Osteoblast (primary cell): ENCODE measurements around the gene USP10. TPM values are rescaled to one million over a fixed set of nuclear protein-coding genes. Genes with fewer than 3 reads are reported as not detected.
A peak's percentile ranks its signal among the peaks of the same experiment; 100 is the strongest.

Experiments used
- DNase-seq: peaks from one replicate; pipeline ENCODE4 v3.0.0; 2011; ENCODE audit warnings: low spot score, mixed read lengths; ENCODE audit not compliant: insufficient read length; ENCODE audit errors: missing footprints
- H2AFZ ChIP-seq: 2 replicates; pipeline ENCODE4 v1.6.0; 2011; ENCODE audit warnings: mild to moderate bottlenecking, low read length
- H3K27ac ChIP-seq: 2 replicates; pipeline ENCODE4 v1.5.1; 2011; ENCODE audit warnings: mild to moderate bottlenecking, low read depth, low read length, moderate library complexity
- H3K27me3 ChIP-seq: 2 replicates; pipeline ENCODE4 v1.6.0; 2012; ENCODE audit warnings: mild to moderate bottlenecking, control low read depth, inconsistent platforms, low read length, moderate library complexity; ENCODE audit not compliant: insufficient read depth
- H3K36me3 ChIP-seq: 2 replicates; pipeline ENCODE4 v1.5.1; 2011; ENCODE audit warnings: mild to moderate bottlenecking, low read length, control low read depth, moderate library complexity; ENCODE audit not compliant: insufficient read depth
- H3K4me1 ChIP-seq: 2 replicates; pipeline ENCODE4 v1.5.1; 2011; ENCODE audit warnings: mild to moderate bottlenecking, low read length, control low read depth, moderate library complexity; ENCODE audit not compliant: insufficient read depth
- H3K4me2 ChIP-seq: 2 replicates; pipeline ENCODE4 v1.6.0; 2011; ENCODE audit warnings: mild to moderate bottlenecking, low read length; ENCODE audit not compliant: insufficient read depth
- H3K4me3 ChIP-seq: fragments of 200-600 bp; sonication (generic); 3 replicates; pipeline ENCODE4 v1.5.1; 2012; ENCODE audit warnings: mild to moderate bottlenecking, low read length, inconsistent platforms; ENCODE audit not compliant: insufficient read depth
- H3K79me2 ChIP-seq: 2 replicates; pipeline ENCODE4 v1.6.0; 2012; ENCODE audit warnings: mild to moderate bottlenecking, low read length, control low read depth, inconsistent platforms; ENCODE audit not compliant: insufficient read depth
- H3K9me3 ChIP-seq: 2 replicates; pipeline ENCODE4 v1.5.1; 2011; ENCODE audit warnings: low read depth, low read length, control low read depth
- H4K20me1 ChIP-seq: 2 replicates; pipeline ENCODE4 v1.6.0; 2012; ENCODE audit warnings: mild to moderate bottlenecking, low read length, control low read depth; ENCODE audit not compliant: insufficient read depth
- total RNA-seq: library from RNA; depleted of rRNA; stranded (reverse); fragments of >200 nt; gene quantifications from 2 replicates; pipeline ENCODE4 v1.2.3, GENCODE V29; 2012
- TF ChIP-seq, protein P1 (sequence below): IDR thresholded peaks from 2 replicates; pipeline ENCODE4 v1.5.1; 2011; ENCODE audit warnings: mild to moderate bottlenecking, low read depth, low read length, moderate library complexity; ENCODE audit errors: extremely low read depth

USP10 gene
- total RNA-seq, 1 donor = 43.1 TPM

DNA sequence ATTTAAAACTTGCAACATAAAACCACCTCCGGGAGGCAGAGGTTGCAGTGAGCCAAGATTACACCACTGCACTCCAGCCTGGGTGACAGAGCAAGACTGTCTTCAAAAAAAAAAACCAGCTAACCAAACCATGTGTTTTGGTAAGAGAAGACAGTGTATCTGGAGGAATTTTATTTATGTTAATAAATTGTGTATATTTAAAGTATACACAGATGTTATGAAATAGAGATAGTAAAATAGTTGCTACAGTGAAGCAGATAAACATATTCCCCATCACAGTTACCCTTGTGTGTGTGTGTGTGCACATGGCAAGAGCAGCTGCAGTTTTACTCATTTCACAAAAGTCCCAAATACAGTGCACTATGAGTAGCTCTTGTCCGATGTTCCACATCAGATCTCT lies 65.2 kb downstream of the USP10 start:
- no peaks in the 10 kb centered on the region for H3K27me3 ChIP-seq
- no peak overlapping the region for H3K4me3 ChIP-seq
- no peaks in the 10 kb centered on the region for H3K9me3 ChIP-seq
- TF ChIP-seq, protein P1, sequence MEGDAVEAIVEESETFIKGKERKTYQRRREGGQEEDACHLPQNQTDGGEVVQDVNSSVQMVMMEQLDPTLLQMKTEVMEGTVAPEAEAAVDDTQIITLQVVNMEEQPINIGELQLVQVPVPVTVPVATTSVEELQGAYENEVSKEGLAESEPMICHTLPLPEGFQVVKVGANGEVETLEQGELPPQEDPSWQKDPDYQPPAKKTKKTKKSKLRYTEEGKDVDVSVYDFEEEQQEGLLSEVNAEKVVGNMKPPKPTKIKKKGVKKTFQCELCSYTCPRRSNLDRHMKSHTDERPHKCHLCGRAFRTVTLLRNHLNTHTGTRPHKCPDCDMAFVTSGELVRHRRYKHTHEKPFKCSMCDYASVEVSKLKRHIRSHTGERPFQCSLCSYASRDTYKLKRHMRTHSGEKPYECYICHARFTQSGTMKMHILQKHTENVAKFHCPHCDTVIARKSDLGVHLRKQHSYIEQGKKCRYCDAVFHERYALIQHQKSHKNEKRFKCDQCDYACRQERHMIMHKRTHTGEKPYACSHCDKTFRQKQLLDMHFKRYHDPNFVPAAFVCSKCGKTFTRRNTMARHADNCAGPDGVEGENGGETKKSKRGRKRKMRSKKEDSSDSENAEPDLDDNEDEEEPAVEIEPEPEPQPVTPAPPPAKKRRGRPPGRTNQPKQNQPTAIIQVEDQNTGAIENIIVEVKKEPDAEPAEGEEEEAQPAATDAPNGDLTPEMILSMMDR = no peak
- H3K27ac ChIP-seq = no peak overlapping the region
- H2AFZ ChIP-seq = no peak overlapping the region
- H3K4me2 ChIP-seq = no peak overlapping the region
- peaks cover 49% of the 10 kb centered on the region for H3K79me2 ChIP-seq
- no peak for DNase-seq
- no peaks in the 10 kb centered on the region for H4K20me1 ChIP-seq
- H3K36me3 ChIP-seq = peaks cover 77% of the 10 kb centered on the region
- no peaks in the 10 kb centered on the region for H3K4me1 ChIP-seq

DNA sequence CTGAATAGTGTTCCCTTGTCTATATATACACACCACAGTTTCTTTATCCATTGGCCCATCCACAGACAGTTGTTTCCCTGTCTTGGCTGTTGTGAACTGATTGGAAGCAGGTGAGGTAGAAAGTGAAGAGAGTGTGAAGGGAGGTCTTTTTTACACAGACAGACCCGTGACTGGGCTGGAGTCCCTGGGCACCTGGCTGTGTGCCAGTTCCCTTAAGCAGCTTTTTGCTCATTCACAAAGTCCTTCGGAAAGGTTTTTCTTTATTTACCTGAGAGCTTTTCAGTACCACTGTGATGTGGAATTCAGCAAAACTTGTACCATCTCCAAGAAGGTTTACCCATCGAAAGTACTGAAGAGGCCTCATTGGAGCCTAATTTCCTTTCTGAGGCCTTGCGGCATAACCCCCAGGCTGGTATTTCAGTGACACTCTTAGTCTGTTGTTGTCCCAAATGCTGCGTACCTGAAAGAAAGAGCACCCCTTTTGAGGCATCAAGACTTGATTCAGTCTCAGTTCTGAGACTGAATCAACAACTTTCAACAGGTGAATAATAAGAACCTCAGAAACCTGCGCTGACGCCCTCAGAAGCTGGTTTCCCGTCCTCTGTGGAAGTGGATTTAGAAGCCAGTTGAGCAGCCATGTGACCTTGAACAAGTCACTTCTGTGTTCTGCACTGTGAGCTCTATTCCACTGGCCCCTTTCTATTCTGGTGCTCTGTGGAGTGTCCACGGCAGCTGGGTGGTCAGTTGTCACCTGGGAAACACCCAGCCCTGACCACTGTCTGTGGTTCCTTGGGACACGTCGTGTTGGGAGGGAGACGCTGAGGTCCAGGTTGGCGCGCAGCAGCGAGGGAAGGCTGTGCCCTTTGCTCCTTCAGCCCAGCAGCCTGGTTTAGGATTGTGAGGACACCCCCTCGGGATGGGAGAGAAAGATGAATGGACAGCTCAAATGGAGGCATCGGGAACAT lies 66.1 kb downstream of the USP10 start:
- no peaks in the 10 kb centered on the region for H3K27me3 ChIP-seq
- H3K4me1 ChIP-seq = no peaks in the 10 kb centered on the region
- no peak for DNase-seq
- H3K79me2 ChIP-seq = peaks cover 40% of the 10 kb centered on the region
- H3K9me3 ChIP-seq = no peaks in the 10 kb centered on the region
- TF ChIP-seq, protein P1 = no peak
- H3K36me3 ChIP-seq = peaks cover 70% of the 10 kb centered on the region
- no peaks in the 10 kb centered on the region for H4K20me1 ChIP-seq
- H2AFZ ChIP-seq = no peak overlapping the region
- no peak overlapping the region for H3K4me3 ChIP-seq
- peak overlapping the region; percentile 28 for H3K27ac ChIP-seq
- no peak overlapping the region for H3K4me2 ChIP-seq

DNA sequence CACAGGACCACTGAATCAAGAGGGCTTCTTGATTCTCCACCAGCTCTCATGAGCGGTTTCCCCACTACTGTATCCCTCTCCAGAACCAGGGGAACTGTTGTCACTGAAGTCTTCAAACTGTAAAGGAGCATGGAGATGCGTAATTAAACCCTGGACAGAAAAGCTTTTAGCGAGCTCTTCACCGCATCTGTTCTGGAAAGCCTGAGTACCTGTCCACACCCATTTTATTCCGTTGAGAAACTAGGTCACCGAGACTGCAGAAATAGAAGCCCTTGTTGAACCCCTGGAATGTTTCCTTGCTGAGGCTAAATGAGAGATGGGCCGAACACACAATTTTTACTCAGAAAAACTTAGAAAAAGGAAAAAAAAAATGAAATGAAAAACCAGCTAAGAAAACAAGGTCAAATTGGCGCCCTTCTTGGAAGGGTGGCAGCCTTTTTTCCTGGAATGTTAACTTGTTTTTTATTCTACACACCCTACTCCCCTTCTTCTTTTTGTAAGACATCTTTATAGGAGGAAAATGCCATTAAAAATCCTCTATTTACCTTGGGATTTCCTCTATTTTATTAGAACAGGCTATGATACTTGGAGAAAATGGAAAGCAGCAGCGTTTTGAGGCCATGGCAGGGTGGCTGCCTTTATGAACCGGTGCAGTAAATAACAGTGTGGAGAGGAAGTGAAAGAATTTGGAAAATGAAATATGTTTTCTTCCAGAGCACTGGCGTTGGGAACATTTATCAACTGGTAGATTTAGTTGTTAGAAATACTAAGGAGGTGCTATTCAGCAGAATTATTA lies 67.4 kb downstream of the USP10 start:
- TF ChIP-seq, protein P1 = no peak
- no peak for DNase-seq
- Histone ChIP-seq H3K9me3 (no peaks in the 10 kb centered on the region), H3K27ac (peak overlapping the region; percentile 28), H4K20me1 (no peaks in the 10 kb centered on the region), H3K79me2 (peaks cover 30% of the 10 kb centered on the region), H2AFZ (no peak overlapping the region), H3K27me3 (no peaks in the 10 kb centered on the region), H3K4me3 (no peak overlapping the region), H3K4me2 (no peak overlapping the region), H3K36me3 (peaks cover 63% of the 10 kb centered on the region), H3K4me1 (no peaks in the 10 kb centered on the region)
